H9 (cell line): Measurements from ENCODE around the gene PROX1. TPM values are rescaled to one million over a fixed set of nuclear protein-coding genes. Genes with fewer than 3 reads are reported as not detected.

Source experiments
- DNase-seq: peaks from one replicate; pipeline ENCODE4 v3.0.0-alpha.2; 2017
- H2AFZ ChIP-seq: one replicate; pipeline ENCODE4 v1.6.1; 2013; ENCODE audit warnings: mild to moderate bottlenecking, low read length, control low read depth, moderate library complexity
- H2AK5ac ChIP-seq: 2 replicates; pipeline ENCODE4 v1.6.1; 2013; ENCODE audit warnings: low read length, control low read depth, mixed read lengths; ENCODE audit not compliant: insufficient read length
- H2BK120ac ChIP-seq: one replicate; pipeline ENCODE4 v1.6.1; 2013; ENCODE audit warnings: low read depth, mild to moderate bottlenecking, low read length, control low read depth, inconsistent platforms; ENCODE audit not compliant: poor library complexity, severe bottlenecking
- H2BK12ac ChIP-seq: 2 replicates; pipeline ENCODE4 v1.6.1; 2013; ENCODE audit warnings: low read length, control low read depth, mixed read lengths, low read depth; ENCODE audit not compliant: insufficient read length
- H2BK15ac ChIP-seq: 2 replicates; pipeline ENCODE4 v1.6.1; 2013; ENCODE audit warnings: low read depth, low read length, control low read depth
- H2BK20ac ChIP-seq: one replicate; pipeline ENCODE4 v1.6.1; 2013; ENCODE audit warnings: low read depth, mild to moderate bottlenecking, low read length, control low read depth, inconsistent platforms; ENCODE audit not compliant: poor library complexity, severe bottlenecking
- H2BK5ac ChIP-seq: 2 replicates; pipeline ENCODE4 v1.6.1; 2013; ENCODE audit warnings: low read length, control low read depth, mixed read lengths; ENCODE audit not compliant: insufficient read length
- H3K14ac ChIP-seq: 2 replicates; pipeline ENCODE4 v1.6.1; 2013; ENCODE audit warnings: low read length, control low read depth; ENCODE audit not compliant: insufficient read depth
- H3K18ac ChIP-seq: 2 replicates; pipeline ENCODE4 v1.6.1; 2013; ENCODE audit warnings: low read depth, mild to moderate bottlenecking, mixed read lengths, low read length, control low read depth; ENCODE audit not compliant: insufficient read length
- H3K23ac ChIP-seq: 2 replicates; pipeline ENCODE4 v1.6.1; 2013; ENCODE audit warnings: low read length, control low read depth, mixed read lengths, low read depth; ENCODE audit not compliant: insufficient read length
- H3K23me2 ChIP-seq: 2 replicates; pipeline ENCODE4 v1.6.1; 2013; ENCODE audit warnings: low read depth, mild to moderate bottlenecking, mixed read lengths, low read length, control low read depth; ENCODE audit not compliant: insufficient read length, poor library complexity, severe bottlenecking
- H3K27ac ChIP-seq: 2 replicates; pipeline ENCODE4 v1.5.1; 2013; ENCODE audit warnings: low read length, control low read depth, mixed read lengths, low read depth; ENCODE audit not compliant: insufficient read length
- H3K27me3 ChIP-seq: 2 replicates; pipeline ENCODE4 v1.6.1; 2013; ENCODE audit warnings: low read length, control low read depth, inconsistent platforms; ENCODE audit not compliant: insufficient read depth
- H3K4ac ChIP-seq: 2 replicates; pipeline ENCODE4 v1.6.1; 2013; ENCODE audit warnings: low read depth, mild to moderate bottlenecking, control low read depth, inconsistent platforms, low read length, moderate library complexity
- H3K4me1 ChIP-seq: 2 replicates; pipeline ENCODE4 v1.6.1; 2013; ENCODE audit warnings: low read length, control low read depth, inconsistent platforms; ENCODE audit not compliant: insufficient read depth
- H3K4me2 ChIP-seq: 2 replicates; pipeline ENCODE4 v1.6.1; 2013; ENCODE audit warnings: low read length, control low read depth, mixed read lengths; ENCODE audit not compliant: insufficient read length, insufficient read depth
- H3K56ac ChIP-seq: 2 replicates; pipeline ENCODE4 v1.6.1; 2013; ENCODE audit warnings: low read depth, mild to moderate bottlenecking, mixed read lengths, low read length, control low read depth; ENCODE audit not compliant: insufficient read length
- H3K79me1 ChIP-seq: 2 replicates; pipeline ENCODE4 v1.6.1; 2013; ENCODE audit warnings: low read depth, mild to moderate bottlenecking, moderate library complexity, low read length, control low read depth, inconsistent platforms; ENCODE audit not compliant: insufficient read depth, poor library complexity, severe bottlenecking
- H3K79me2 ChIP-seq: 2 replicates; pipeline ENCODE4 v1.6.1; 2013; ENCODE audit warnings: low read length, control low read depth, inconsistent platforms; ENCODE audit not compliant: insufficient read depth
- H3K9ac ChIP-seq: 2 replicates; pipeline ENCODE4 v1.6.1; 2013; ENCODE audit warnings: low read length, control low read depth, mixed read lengths; ENCODE audit not compliant: insufficient read length; ENCODE audit errors: extremely low read depth
- H3K9me3 ChIP-seq: one replicate; pipeline ENCODE4 v1.6.1; 2013; ENCODE audit warnings: low read depth, low read length, inconsistent platforms; ENCODE audit not compliant: control insufficient read depth
- H3T11ph ChIP-seq: one replicate; pipeline ENCODE4 v1.6.1; 2013; ENCODE audit warnings: mild to moderate bottlenecking, low read length, control low read depth, inconsistent platforms
- H4K20me1 ChIP-seq: one replicate; pipeline ENCODE4 v1.6.1; 2013; ENCODE audit not compliant: control insufficient read depth, insufficient read length, insufficient read depth
- H4K5ac ChIP-seq: 2 replicates; pipeline ENCODE4 v1.6.1; 2013; ENCODE audit warnings: low read depth, mild to moderate bottlenecking, mixed read lengths, low read length, control low read depth; ENCODE audit not compliant: insufficient read length
- H4K8ac ChIP-seq: replicated peaks from 2 replicates; pipeline ENCODE4 v1.6.1; 2013; ENCODE audit warnings: low read length, control low read depth, mixed read lengths, low read depth; ENCODE audit not compliant: insufficient read length
- H4K91ac ChIP-seq: 2 replicates; pipeline ENCODE4 v1.6.1; 2013; ENCODE audit warnings: low read depth, mild to moderate bottlenecking, moderate library complexity, mixed read lengths, low read length, control low read depth; ENCODE audit not compliant: insufficient read length
- H3K27ac Mint-ChIP-seq, 3 experiments: 2 replicates in 2 of 3; 3 replicates in 1 of 3; pipeline ENCODE4 v1.8.0; 2020 to 2021; ENCODE audit warnings: mixed read lengths in 3 of 3, mild to moderate bottlenecking in 1 of 3, moderate library complexity in 1 of 3
- H3K27me3 Mint-ChIP-seq: 2 replicates; pipeline ENCODE4 v1.8.0; 2021; ENCODE audit warnings: low read depth, mild to moderate bottlenecking, moderate library complexity, mixed read lengths
- H3K36me3 Mint-ChIP-seq, 3 experiments: 2 replicates in 2 of 3; 3 replicates in 1 of 3; pipeline ENCODE4 v1.8.0; 2020 to 2021; ENCODE audit warnings: low read depth in 3 of 3, mixed read lengths in 3 of 3; ENCODE audit not compliant: insufficient read depth in 1 of 3
- H3K4me1 Mint-ChIP-seq, 2 experiments: 2 replicates each; pipeline ENCODE4 v1.8.0; 2020; ENCODE audit warnings: mixed read lengths in 2 of 2
- H3K4me3 Mint-ChIP-seq, 2 experiments: 2 replicates in 1 of 2; 3 replicates in 1 of 2; pipeline ENCODE4 v1.8.0; 2020 to 2021; ENCODE audit warnings: mild to moderate bottlenecking in 2 of 2, mixed read lengths in 2 of 2, moderate library complexity in 1 of 2
- H3K9me3 Mint-ChIP-seq, 2 experiments: 2 replicates in 1 of 2; 3 replicates in 1 of 2; pipeline ENCODE4 v1.8.0; 2020; ENCODE audit warnings: mild to moderate bottlenecking in 2 of 2, mixed read lengths in 2 of 2, moderate library complexity in 1 of 2
- CTCF ChIP-seq: fragments of 200-600 bp; sonication (generic); conservative IDR thresholded peaks from 3 replicates; pipeline ENCODE4 v1.8.0; 2021; ENCODE audit warnings: antibody characterized with exemption, mild to moderate bottlenecking
- WGBS: extraction: QIAGEN DNeasy Blood & Tissue Kit; methylation state at CpG from one replicate; pipeline ENCODE4 v1.1.7; 2013; ENCODE audit warnings: missing lambda C conversion rate, low lambda C conversion rate, mixed read lengths; ENCODE audit not compliant: insufficient read length; ENCODE audit errors: extremely low coverage; 5-methylcytosine and 5-hydroxymethylcytosine counted together
- total RNA-seq: library from RNA; stranded (reverse); gene quantifications from 2 replicates; pipeline ENCODE4 v1.2.1, GENCODE V29; 2021

Gene PROX1
- total RNA-seq, 1 experiment from 2014 or later, result 0.72 TPM

DNA sequence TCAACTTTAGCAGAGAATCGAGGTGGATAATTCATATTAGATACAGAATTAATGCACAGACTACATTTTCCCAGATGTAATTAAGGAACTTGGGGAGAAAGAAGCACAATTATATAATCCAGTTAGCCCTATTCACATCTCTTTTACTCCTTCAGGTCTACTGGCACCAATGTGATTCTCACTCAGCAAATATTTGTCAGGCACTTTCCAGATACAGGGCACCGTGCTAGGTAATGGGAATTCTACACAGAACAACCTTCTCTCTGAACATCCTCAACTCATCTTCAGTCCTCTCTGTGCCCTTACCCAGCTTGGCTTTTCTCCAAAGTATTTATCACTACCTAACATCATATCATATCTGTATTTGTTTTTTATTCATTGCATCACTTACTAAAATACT is 15.6 kb upstream of the PROX1 start:
- no peak overlapping the region for H3K9ac ChIP-seq
- no peak overlapping the region for H2BK20ac ChIP-seq
- peaks cover 6% of the 10 kb centered on the region; the same call in 1 of the 2 replicates for H3K27me3 ChIP-seq
- Mint-ChIP-seq H3K27ac (no peak overlapping the region), H3K4me3 (no peak overlapping the region), H3K9me3 (no peaks in the 10 kb centered on the region), H3K27me3 (peaks cover 26% of the 10 kb centered on the region), H3K4me1 (peaks cover 3 to 8% of the 10 kb centered on the region in 2 experiments), H3K36me3 (no peaks in the 10 kb centered on the region)
- no CpG with 5 or more reads among the region's 2 CpGs for WGBS
- H4K8ac ChIP-seq, result no peak overlapping the region
- no peak overlapping the region for H4K91ac ChIP-seq
- no peaks in the 10 kb centered on the region for H3K9me3 ChIP-seq
- no peaks in the 10 kb centered on the region for H4K20me1 ChIP-seq
- no peak overlapping the region for H2BK15ac ChIP-seq
- no peaks in the 10 kb centered on the region for H3K23me2 ChIP-seq
- H2BK12ac ChIP-seq, result no peak overlapping the region
- H3K18ac ChIP-seq, result no peak overlapping the region
- H3K14ac ChIP-seq, result no peak overlapping the region
- no peak overlapping the region for H2BK5ac ChIP-seq
- H4K5ac ChIP-seq, result no peak overlapping the region
- no peak for TF ChIP-seq CTCF
- no peak overlapping the region for H3K23ac ChIP-seq
- no peak overlapping the region for H2AFZ ChIP-seq
- H3K4ac ChIP-seq, result no peak overlapping the region
- no peak overlapping the region for H3K4me2 ChIP-seq
- H3K79me1 ChIP-seq, result no peaks in the 10 kb centered on the region
- no peak overlapping the region for H2BK120ac ChIP-seq
- no peak overlapping the region for H3K56ac ChIP-seq
- no peak for DNase-seq
- no peak overlapping the region for H3T11ph ChIP-seq
- H2AK5ac ChIP-seq, result no peak overlapping the region
- H3K27ac ChIP-seq, result no peak overlapping the region
- H3K79me2 ChIP-seq, result no peaks in the 10 kb centered on the region
- no peaks in the 10 kb centered on the region for H3K4me1 ChIP-seq
